Measurements from ENCODE around the gene SOCS6. TPM values are rescaled to one million over a fixed set of nuclear protein-coding genes. Genes with fewer than 3 reads are reported as not detected.

Gene SOCS6
- total and polyA plus RNA-seq, 2 of the 13 experiments (the other 11 are each of a cell fraction or from before 2014, with no cell fraction given) = 18.6 to 38.3 TPM

GRCh38 chr18:70284976-70285620 lies 3.7 kb upstream of the SOCS6 start:
- H3K27ac ChIP-seq (ENCODE audit: extremely low read length, insufficient read depth, low read length) = no peak overlapping the region

GRCh38 chr18:70287731-70288130 lies 1.1 kb upstream of the SOCS6 start:
- Histone ChIP-seq H3K36me3 (replicated peaks in 1 of 2; ENCODE audit: control insufficient read depth in 1 of 2, insufficient read depth in 2 of 2, low read length in 2 of 2) (peaks cover 0 to 3% of the 10 kb centered on the region in 2 experiments; a peak in 1 of 5 replicates), H3K4me2 (ENCODE audit: low read depth, low read length) (peak overlapping the region; percentile 89), H3K79me2 (ENCODE audit: insufficient read depth, low read length) (peaks cover 36% of the 10 kb centered on the region), H3K9ac (ENCODE audit: insufficient read depth, low read depth, low read length) (peak overlapping the region; percentile 99), H4K20me1 (ENCODE audit: insufficient read depth, low read length) (no peaks in the 10 kb centered on the region), H3K9me3 (ENCODE audit: low read length) (no peaks in the 10 kb centered on the region), H3K4me1 (ENCODE audit: insufficient read depth, low read length) (peaks cover 30% of the 10 kb centered on the region), H3K27ac (ENCODE audit: extremely low read length, insufficient read depth, low read length) (no peak overlapping the region), H2AFZ (ENCODE audit: low read length) (no peak overlapping the region), H3K4me3 (replicated peaks in 1 of 3; ENCODE audit: insufficient read depth in 1 of 3, low read depth in 2 of 3, low read length in 3 of 3) (peak overlapping the region in 2 of 3 experiments; percentile 91 to 95; a peak in 3 of 6 replicates), H3K27me3 (ENCODE audit: control insufficient read depth in 1 of 2, insufficient read depth in 2 of 2, low read length in 2 of 2) (no peaks in the 10 kb centered on the region; a peak in 1 of 5 replicates)
- BruUV-seq (replicated peaks) = TSS peak; percentile 82
- ATAC-seq = no peak
- ChIA-PET CTCF (ENCODE audit: low intra/inter-chr PET ratio, low total read pairs) (no interaction called here), POLR2A (no interaction called here)
- WGBS (ENCODE audit: low lambda C conversion rate) = 94% methylated on average over 2 of the region's 2 CpGs
- intact Hi-C loops (cut with micrococcal nuclease; ENCODE audit: unreplicated experiment) (loop anchor here (1.0 kb wide), 1 partner anchor 82 kb away; the partner anchor contains the start of gene RTTN), in situ Hi-C loops (cut with HindIII; ENCODE audit: extremely low pct_ligation_motif_present, low pct_unique_long_range_greater_than_20kb) (loop anchor here (5.0 kb wide), 1 partner anchor 145 kb away; no protein-coding TSS in a partner anchor)
- no peak for DNase-seq (ENCODE audit: low spot score)
- FAIRE-seq = no peak
- TF ChIP-seq REST (IDR thresholded peaks at IDR 0.05; ENCODE audit: borderline replicate concordance in 1 of 2, low read depth in 1 of 2, low read length in 2 of 2) (no peak), ZNF605 (CRISPR knock-in tag; IDR thresholded peaks at IDR 0.05) (no peak), E2F1 (CRISPR knock-in tag; IDR thresholded peaks at IDR 0.05) (no peak), CHD2 (IDR thresholded peaks at IDR 0.05; ENCODE audit: low read depth, low read length) (no peak), KDM3A (CRISPR knock-in tag; IDR thresholded peaks at IDR 0.05; ENCODE audit: low read depth) (no peak), ZNF775 (CRISPR knock-in tag; IDR thresholded peaks at IDR 0.05; ENCODE audit: borderline replicate concordance) (no peak)

More at GRCh38 chr18:70284976-70285620, 3.7 kb upstream of the SOCS6 start:
- in situ Hi-C loops (cut with HindIII; ENCODE audit: extremely low pct_ligation_motif_present, low pct_unique_long_range_greater_than_20kb) = loop anchor here (5.0 kb wide), 2 partner anchors 78 to 147 kb away; partner anchors contain the start of gene RTTN
- intact Hi-C loops (cut with micrococcal nuclease; ENCODE audit: unreplicated experiment) = no loop called here
- peaks cover 12% of the 10 kb centered on the region for H3K9me3 ChIP-seq (ENCODE audit: low read length)
- FAIRE-seq = no peak
- no peak for ATAC-seq
- no peak overlapping the region for H3K4me2 ChIP-seq (ENCODE audit: low read depth, low read length)
- H3K9ac ChIP-seq (ENCODE audit: insufficient read depth, low read depth, low read length) = no peak overlapping the region
- no peaks in the 10 kb centered on the region; a peak in 1 of 5 replicates for H3K27me3 ChIP-seq (ENCODE audit: control insufficient read depth in 1 of 2, insufficient read depth in 2 of 2, low read length in 2 of 2)
- peaks cover 6% of the 10 kb centered on the region for H3K4me1 ChIP-seq (ENCODE audit: insufficient read depth, low read length)
- ChIA-PET POLR2A (interaction anchor here (1.3 kb wide), 1 partner anchor 92 kb away, joined by 3 read pairs; no protein-coding TSS in a partner anchor), CTCF (ENCODE audit: low intra/inter-chr PET ratio, low total read pairs) (no interaction called here)
- no TSS peak for BruUV-seq (replicated peaks)
- no peak for DNase-seq (ENCODE audit: low spot score)
- TF ChIP-seq TFE3 (CRISPR knock-in tag; IDR thresholded peaks at IDR 0.05) (no peak), KDM5A (IDR thresholded peaks at IDR 0.05; ENCODE audit: borderline replicate concordance, low read length) (no peak), CBX1 (IDR thresholded peaks at IDR 0.05; ENCODE audit: low read depth) (no peak), TCF12 (IDR thresholded peaks at IDR 0.05) (no peak), TCF12 (CRISPR knock-in tag; IDR thresholded peaks at IDR 0.05) (no peak)
- peaks cover 9% of the 10 kb centered on the region for H3K79me2 ChIP-seq (ENCODE audit: insufficient read depth, low read length)
- H3K36me3 ChIP-seq (replicated peaks in 1 of 2; ENCODE audit: control insufficient read depth in 1 of 2, insufficient read depth in 2 of 2, low read length in 2 of 2) = no peaks in the 10 kb centered on the region
- no peaks in the 10 kb centered on the region for H4K20me1 ChIP-seq (ENCODE audit: insufficient read depth, low read length)
- H3K4me3 ChIP-seq (replicated peaks in 1 of 3; ENCODE audit: insufficient read depth in 1 of 3, low read depth in 2 of 3, low read length in 3 of 3) = no peak overlapping the region
- no peak overlapping the region for H2AFZ ChIP-seq (ENCODE audit: low read length)
- 70% methylated on average over 2 of the region's 2 CpGs for WGBS (ENCODE audit: low lambda C conversion rate)

All from HepG2 (cell line).